DND-41 (cell line): ENCODE results near the gene ITSN2.

Experiments used
- ATAC-seq: fragments of 200-7000 bp; cut with Tn5 transposase; 3 replicates; pipeline ENCODE4 v1.9.1; 2021; ENCODE audit warnings: low read depth; ENCODE audit not compliant: insufficient read depth
- DNase-seq: peaks from one replicate; pipeline ENCODE4 v3.0.0-alpha.2; 2020
- H2AFZ ChIP-seq: 2 replicates; pipeline ENCODE4 v1.6.0; 2012; ENCODE audit warnings: low read depth, low read length
- H3K27ac ChIP-seq: 2 replicates; pipeline ENCODE4 v1.5.1; 2012; ENCODE audit warnings: low read length, inconsistent platforms
- H3K27me3 ChIP-seq: fragments of 200-600 bp; sonication (generic); 2 replicates; pipeline ENCODE4 v1.6.0; 2012; ENCODE audit warnings: low read length, mild to moderate bottlenecking, inconsistent platforms; ENCODE audit not compliant: insufficient read depth, poor library complexity
- H3K36me3 ChIP-seq: 2 replicates; pipeline ENCODE4 v1.5.1; 2012; ENCODE audit warnings: low read length, inconsistent platforms; ENCODE audit not compliant: insufficient read depth
- H3K4me1 ChIP-seq: 2 replicates; pipeline ENCODE4 v1.5.1; 2012; ENCODE audit warnings: mild to moderate bottlenecking, low read length; ENCODE audit not compliant: insufficient read depth
- H3K4me2 ChIP-seq: 2 replicates; pipeline ENCODE4 v1.6.0; 2012; ENCODE audit warnings: mild to moderate bottlenecking, moderate library complexity, low read length, inconsistent platforms; ENCODE audit not compliant: insufficient read depth
- H3K4me3 ChIP-seq, 2 experiments: fragments of 200-600 bp in 1 of 2; shearing (Covaris generic) in 1 of 2; 2 replicates each; pipeline ENCODE4 v1.5.1; 2012 to 2016; ENCODE audit warnings: inconsistent platforms in 2 of 2, low read length in 2 of 2, mild to moderate bottlenecking in 2 of 2, low read depth in 1 of 2, moderate library complexity in 1 of 2
- H3K79me2 ChIP-seq: 2 replicates; pipeline ENCODE4 v1.6.0; 2012; ENCODE audit warnings: low read length, inconsistent platforms; ENCODE audit not compliant: insufficient read depth
- H3K9ac ChIP-seq: 2 replicates; pipeline ENCODE4 v1.6.0; 2012; ENCODE audit warnings: low read depth, mild to moderate bottlenecking, inconsistent platforms, low read length, moderate library complexity
- H3K9me3 ChIP-seq: 2 replicates; pipeline ENCODE4 v1.5.1; 2012; ENCODE audit warnings: low read length, moderate library complexity, mild to moderate bottlenecking, inconsistent platforms; ENCODE audit not compliant: insufficient read depth, severe bottlenecking
- H4K20me1 ChIP-seq: 2 replicates; pipeline ENCODE4 v1.6.0; 2012; ENCODE audit warnings: low read length; ENCODE audit not compliant: insufficient read depth
- CTCF ChIP-seq: IDR thresholded peaks from 2 replicates; pipeline ENCODE4 v1.5.1; 2012; ENCODE audit warnings: borderline replicate concordance, low read length, moderate library complexity, mild to moderate bottlenecking; ENCODE audit not compliant: poor library complexity, severe bottlenecking; ENCODE audit errors: extremely low read depth
- EZH2 ChIP-seq: IDR thresholded peaks from 3 replicates; pipeline ENCODE4 v1.6.1; 2012; ENCODE audit warnings: borderline replicate concordance, low read depth, mild to moderate bottlenecking, moderate library complexity, low read length, inconsistent platforms; ENCODE audit not compliant: severe bottlenecking

The ITSN2 gene

DNA sequence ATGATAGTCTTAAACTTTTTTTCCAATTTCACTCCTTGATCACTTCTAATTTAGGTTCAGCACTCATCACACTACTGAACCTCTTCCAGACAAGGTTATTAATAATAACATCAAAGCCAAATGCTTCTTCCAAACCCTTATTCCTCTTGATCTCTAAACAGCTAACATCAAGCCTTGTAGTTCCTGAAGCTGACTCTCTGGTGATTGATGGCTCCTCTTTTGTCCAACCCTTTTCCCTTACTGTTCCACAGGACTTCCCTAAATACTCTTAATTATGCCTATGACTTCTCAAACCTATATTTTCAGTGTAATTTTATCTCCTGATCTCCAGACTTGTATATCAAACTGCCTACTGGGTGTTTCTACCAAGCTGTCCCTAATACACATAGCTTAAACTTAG is 101.6 kb downstream of the ITSN2 start:
- H3K27me3 ChIP-seq: no peaks in the 10 kb centered on the region
- H3K4me2 ChIP-seq: no peak overlapping the region
- ATAC-seq (no peak), DNase-seq (no peak)
- no peaks in the 10 kb centered on the region for H4K20me1 ChIP-seq
- no peak overlapping the region for H2AFZ ChIP-seq
- H3K9me3 ChIP-seq: no peaks in the 10 kb centered on the region
- no peak overlapping the region for H3K4me3 ChIP-seq
- no peak overlapping the region for H3K27ac ChIP-seq
- H3K4me1 ChIP-seq: no peaks in the 10 kb centered on the region
- no peak for TF ChIP-seq CTCF
- no peak for TF ChIP-seq EZH2
- H3K9ac ChIP-seq: no peak overlapping the region
- peaks cover 33% of the 10 kb centered on the region; the same call in 1 of the 2 replicates for H3K36me3 ChIP-seq
- H3K79me2 ChIP-seq: no peaks in the 10 kb centered on the region

GRCh38 chr2:24253303-24253919 is 106.9 kb downstream of the ITSN2 start:
- DNase-seq: no peak
- TF ChIP-seq CTCF (no peak), EZH2 (no peak)
- Histone ChIP-seq H3K27ac (no peak overlapping the region), H3K4me2 (no peak overlapping the region), H4K20me1 (no peaks in the 10 kb centered on the region), H3K36me3 (peaks cover 32% of the 10 kb centered on the region; the same call in 1 of the 2 replicates), H3K9me3 (no peaks in the 10 kb centered on the region), H3K79me2 (no peaks in the 10 kb centered on the region), H3K4me3 (no peak overlapping the region), H3K9ac (no peak overlapping the region), H2AFZ (no peak overlapping the region), H3K27me3 (no peaks in the 10 kb centered on the region), H3K4me1 (no peaks in the 10 kb centered on the region)
- ATAC-seq: no peak

- no peaks in the 10 kb centered on the region for H3K4me1 ChIP-seq
- no peak for ATAC-seq
- H3K36me3 ChIP-seq: peaks cover 43% of the 10 kb centered on the region; the same call in 1 of the 2 replicates
- no peak overlapping the region for H2AFZ ChIP-seq
- no peak overlapping the region for H3K4me2 ChIP-seq
- no peaks in the 10 kb centered on the region for H3K79me2 ChIP-seq
- TF ChIP-seq CTCF (no peak), EZH2 (no peak)
- no peak overlapping the region for H3K27ac ChIP-seq
- no peaks in the 10 kb centered on the region for H3K27me3 ChIP-seq
- H3K9ac ChIP-seq: no peak overlapping the region
- no peak for DNase-seq
- no peaks in the 10 kb centered on the region for H4K20me1 ChIP-seq
- H3K9me3 ChIP-seq: no peaks in the 10 kb centered on the region
- H3K4me3 ChIP-seq: no peak overlapping the region
Observed at GRCh38 chr2:24247592-24247991, 112.7 kb downstream of the ITSN2 start.
